Activated CD8-positive, alpha-beta memory T cell treated with anti-CD3 and anti-CD28 coated beads, Interleukin-2, amount 50 U/mL, for 48 hours (primary cell): ENCODE results near the gene PTPRN2.
"Not testable (repeated sequence)": the region's sequence is repeated elsewhere in the genome, so short reads cannot be mapped to it uniquely, and the experiment has no call there.

Experiments used
- DNase-seq: peaks from one replicate; pipeline ENCODE4 v3.0.0-alpha.2; 2020

Gene PTPRN2

GRCh38 chr7:157792241-157793086 lies 795.2 kb downstream of the PTPRN2 start:
- no peak for DNase-seq

DNA sequence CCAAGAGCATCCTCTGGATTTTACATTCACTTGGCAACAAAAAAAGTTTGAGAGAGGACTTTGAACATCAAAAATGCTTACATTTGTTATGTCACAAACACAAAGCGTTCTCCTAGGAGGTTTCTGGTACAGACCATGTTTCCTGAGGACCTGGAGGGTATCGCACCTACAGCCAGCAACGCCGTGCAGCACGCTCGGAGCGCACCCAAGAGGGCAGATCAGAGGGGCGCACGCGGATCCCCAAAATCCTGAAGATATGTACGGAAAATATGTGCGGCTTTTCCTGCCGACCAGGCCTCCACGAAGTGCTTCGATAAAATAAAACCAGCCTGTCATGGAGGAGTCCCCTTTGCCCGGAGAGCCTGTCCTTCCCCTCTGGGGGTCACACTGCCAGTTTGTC lies 796.0 kb downstream of the PTPRN2 start:
- no peak for DNase-seq

GRCh38 chr7:157791261-157791660 lies 796.4 kb downstream of the PTPRN2 start:
- DNase-seq: no peak

DNA sequence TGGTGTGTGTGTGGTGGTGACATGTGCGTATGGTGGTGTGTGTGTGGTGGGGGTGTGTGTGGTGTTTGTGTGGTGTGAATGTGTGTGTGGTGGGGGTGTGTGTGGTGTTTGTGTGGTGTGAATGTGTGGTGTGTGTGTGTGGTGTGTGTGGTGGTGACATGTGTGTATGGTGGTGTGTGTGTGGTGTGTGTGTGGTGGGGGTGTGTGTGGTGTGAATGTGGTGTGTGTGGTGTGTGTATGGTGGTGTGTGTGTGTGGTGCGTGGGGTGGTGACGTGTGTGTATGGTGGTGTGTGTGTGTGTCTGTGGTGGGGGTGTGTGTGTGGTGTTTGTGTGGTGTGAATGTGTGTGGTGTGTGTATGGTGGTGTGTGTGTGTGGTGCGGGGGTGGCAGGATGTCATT lies 797.7 kb downstream of the PTPRN2 start:
- no peak for DNase-seq

GRCh38 chr7:157789094-157789493 lies 798.5 kb downstream of the PTPRN2 start:
- DNase-seq: no peak

- no peak for DNase-seq
Measured at GRCh38 chr7:157788573-157788972, 799.0 kb downstream of the PTPRN2 start.

- no peak for DNase-seq
Measured at GRCh38 chr7:157787275-157787701, 800.3 kb downstream of the PTPRN2 start.

DNA sequence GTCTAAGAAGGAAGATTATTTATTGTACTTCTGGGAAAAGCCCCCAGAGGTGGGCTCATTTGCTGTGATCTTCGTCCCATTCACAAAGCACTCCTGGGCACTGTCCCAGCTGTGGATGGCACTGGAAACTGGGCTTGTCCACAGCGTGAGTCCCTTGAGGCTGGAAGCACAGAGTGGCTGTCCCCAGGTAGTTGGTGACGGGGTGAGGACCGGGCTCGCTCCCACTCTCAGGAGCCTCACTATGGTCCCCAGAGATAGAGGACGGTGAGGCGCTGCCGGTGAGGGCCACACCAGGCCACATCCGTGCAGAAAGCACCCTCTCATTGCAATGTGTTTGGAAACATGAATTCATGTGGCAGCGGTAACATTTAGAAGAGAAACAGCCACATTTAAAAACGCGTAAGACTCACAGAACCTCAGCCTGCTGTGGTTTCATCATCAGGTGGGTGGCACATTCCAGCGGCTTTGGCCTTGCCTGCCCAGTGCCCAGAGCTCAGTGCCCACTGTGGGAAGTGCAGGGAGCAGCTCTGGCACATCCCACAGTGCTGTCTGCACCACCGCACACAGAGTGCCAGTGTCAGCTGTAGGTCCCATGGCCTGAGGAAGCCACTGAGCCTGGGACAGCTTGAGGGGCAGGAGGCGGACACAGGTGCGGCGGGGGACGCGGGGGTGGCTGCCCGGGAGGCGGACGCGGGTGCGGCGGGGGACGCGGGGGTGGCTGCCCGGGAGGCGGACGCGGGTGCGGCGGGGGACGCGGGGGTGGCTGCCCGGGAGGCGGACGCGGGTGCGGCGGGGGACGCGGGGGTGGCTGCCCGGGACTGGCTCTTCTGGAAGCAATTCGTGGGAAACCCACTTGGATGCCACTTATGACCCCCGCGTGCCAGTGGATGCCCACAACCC lies 801.0 kb downstream of the PTPRN2 start:
- no peak for DNase-seq

GRCh38 chr7:157785486-157786186 lies 802.0 kb downstream of the PTPRN2 start:
- DNase-seq: no peak

DNA sequence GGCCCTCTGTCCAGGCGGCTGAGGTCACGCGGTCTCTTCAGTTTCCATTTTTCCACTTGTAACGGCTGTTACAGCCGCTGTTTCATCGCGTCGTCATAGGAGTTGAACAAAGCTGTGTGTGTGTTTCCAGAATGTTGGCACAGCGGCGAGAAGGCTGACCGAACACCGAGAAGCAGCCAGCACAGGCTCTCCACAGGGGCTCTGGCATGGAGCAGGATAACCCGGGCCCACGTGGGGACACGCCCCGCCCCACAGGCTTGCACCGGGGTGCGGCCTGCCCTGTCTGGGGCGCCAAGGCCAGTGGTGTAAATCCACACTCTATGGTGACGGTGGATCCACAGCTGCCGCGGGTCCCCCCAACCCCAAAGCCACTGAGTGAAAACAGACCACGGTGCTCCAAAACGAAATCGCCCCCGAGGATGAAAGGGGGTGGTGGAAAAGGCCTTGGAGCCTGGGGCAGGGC lies 802.6 kb downstream of the PTPRN2 start:
- no peak for DNase-seq

DNA sequence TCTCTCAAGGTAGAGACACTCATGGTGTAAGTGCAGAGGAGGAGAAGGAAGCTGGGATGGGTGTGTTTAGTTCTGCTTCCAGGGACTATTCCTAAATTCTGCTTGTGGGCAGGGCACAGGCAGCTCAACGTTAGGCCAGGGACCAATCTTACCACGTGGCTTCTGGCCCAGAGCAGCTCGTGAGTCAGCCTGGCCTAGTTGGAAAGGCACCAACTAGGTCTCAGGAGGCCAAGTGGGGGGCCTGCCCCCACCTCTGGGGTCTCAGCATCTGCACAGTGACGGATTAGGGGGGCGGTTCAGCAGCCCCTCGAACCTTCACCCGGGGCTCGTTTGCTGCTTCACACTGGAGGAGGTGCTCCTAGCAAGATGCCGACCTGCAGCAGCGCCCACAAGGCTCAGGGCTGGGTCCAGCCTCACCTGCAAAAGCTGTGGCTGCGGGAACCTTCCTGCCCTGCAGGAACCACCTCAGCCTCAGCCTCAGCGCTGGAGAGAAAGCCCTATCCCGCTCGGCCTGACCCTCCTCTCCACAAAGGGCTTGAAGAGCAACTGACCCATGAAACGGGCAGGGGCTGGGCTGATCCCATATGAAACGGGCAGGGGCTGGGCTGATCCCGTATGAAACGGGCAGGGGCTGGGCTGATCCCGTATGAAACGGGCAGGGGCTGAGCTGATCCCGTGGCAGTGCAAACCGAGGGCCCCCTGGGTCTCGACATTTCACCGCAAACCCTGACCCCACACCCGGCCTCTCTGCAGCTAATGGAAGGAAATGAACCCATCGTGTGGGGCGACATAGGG lies 803.4 kb downstream of the PTPRN2 start:
- no peak for DNase-seq

DNA sequence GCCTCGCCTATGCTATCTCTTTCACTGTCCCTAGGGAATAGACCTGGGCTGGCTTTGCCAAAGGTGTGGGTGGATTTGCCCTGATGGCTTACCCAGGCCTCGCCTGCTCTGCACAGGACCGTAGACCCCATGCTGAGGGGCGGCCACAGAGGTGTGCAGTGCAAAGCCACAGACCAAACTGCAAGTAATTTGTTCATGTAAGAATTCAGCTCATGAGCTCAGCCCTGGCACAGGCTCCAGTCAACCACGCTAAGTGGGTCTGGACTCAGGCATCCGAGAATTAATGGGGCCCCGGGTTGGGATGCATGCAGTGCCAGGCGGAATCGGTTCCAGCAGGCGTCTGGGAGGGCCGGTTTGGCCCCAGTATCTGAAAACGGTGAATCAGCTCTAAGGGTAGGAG lies 805.6 kb downstream of the PTPRN2 start:
- no peak for DNase-seq

DNA sequence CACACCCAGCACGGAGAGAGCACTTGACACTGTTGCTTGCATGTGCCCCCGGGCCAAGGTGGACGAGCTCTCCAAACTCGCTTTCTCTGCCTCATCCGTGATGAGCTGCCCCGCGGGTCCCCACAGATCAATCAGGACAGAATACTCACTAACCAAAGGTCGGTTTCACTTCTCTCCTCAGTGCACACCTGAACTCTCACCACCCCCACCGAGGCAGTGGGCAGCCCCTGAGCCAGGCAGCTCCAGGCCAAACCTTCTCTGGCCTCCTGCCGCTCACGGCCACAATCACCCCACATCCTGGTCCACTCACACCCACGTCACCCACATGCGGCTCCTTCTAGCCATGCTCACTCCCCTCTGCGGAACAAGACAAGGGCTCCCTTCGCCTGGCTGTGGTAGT lies 806.9 kb downstream of the PTPRN2 start:
- no peak for DNase-seq

- DNase-seq: no peak
Measured at GRCh38 chr7:157780312-157780711, 807.3 kb downstream of the PTPRN2 start.

GRCh38 chr7:157779206-157779605 lies 808.4 kb downstream of the PTPRN2 start:
- DNase-seq: no peak

DNA sequence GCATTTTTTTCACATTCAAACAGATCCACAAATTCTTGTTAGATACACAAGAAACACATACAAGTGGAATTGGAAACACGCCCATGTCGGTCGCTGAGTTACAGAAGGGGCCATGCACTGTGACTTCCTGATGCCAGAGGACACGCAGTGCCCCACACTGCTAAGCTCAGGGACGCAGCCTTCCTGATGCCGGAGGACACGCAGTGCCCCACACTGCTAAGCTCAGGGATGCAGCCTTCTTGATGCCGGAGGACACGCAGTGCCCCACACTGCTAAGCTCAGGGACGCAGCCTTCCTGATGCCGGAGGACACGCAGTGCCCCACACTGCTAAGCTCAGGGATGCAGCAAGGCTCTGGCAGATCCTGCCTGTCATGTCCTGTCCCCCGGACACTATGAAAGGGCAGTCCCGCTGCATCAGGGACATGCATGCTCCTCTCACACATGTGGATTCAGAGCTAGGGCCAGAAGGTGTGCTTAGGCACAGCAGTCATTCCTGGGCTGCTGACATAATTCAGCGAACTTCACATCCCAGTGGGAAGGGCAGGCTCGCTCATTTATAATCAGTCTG lies 810.3 kb downstream of the PTPRN2 start:
- not testable (repeated sequence) for DNase-seq

DNA sequence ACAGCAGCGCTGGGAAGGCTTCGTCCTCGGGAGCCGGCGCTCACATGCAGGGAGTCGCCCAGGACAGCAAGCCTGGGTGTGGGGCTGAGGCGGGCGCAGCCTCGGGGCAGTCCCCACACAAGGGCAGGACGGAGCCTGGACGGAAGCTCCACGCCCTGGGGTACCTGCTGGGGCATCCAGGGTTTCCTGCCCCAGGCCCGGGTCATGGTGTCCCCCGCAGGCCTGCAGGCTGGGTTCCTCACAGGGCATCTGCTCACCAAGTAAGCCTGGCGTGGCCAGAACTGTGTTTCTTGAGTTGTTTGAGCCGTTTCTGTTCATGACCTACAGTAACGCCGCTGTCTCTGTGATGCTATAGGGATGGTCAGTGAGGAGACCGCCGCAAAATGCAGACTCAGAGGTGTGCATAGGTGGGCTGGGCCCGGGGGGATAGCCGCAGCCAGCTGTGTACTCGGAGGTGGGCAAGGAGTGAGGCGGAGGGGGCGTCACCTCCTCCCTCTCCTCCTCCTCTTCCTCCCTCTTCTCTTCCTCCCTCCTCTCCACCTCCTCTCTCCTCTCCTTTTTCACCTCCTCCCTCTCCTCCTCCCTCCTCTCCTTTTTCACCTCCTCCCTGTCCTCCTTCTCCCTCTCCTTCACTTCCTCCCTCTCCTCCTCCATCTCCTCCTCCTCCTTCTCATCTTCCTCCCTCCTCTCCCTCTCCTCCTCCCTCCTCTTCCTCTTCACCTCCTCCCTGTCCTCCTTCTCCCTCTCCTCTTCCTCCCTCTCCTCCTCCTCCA lies 811.9 kb downstream of the PTPRN2 start:
- no peak for DNase-seq

- no peak for DNase-seq
Measured at GRCh38 chr7:157775021-157775559, 812.5 kb downstream of the PTPRN2 start.

DNA sequence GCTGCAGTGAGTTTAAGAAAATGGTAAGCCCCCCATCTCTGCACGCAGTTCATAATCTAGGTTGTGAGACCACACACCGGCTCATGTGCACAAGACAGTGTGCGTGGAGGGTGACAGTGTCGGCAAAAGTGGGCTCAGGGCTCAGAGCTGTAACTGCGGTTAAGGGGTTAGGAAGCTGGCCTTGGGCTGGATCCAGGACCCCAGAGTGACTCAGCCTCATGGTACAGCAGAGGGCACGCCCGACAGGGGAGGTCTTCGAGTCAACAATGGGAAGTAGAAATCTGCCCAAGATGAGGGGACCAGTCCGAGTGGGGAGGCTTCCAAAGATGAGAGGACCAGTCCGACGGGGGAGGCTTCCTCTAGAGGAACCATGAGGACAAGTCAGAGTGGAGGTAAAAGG lies 813.1 kb downstream of the PTPRN2 start:
- DNase-seq: no peak

- DNase-seq: no peak
Measured at GRCh38 chr7:157773361-157773760, 814.3 kb downstream of the PTPRN2 start.
